Measurements from ENCODE around the gene OR6C68.
"Not testable (repeated sequence)": the region's sequence is repeated elsewhere in the genome, so short reads cannot be mapped to it uniquely, and the experiment has no call there.

Gene OR6C68

DNA sequence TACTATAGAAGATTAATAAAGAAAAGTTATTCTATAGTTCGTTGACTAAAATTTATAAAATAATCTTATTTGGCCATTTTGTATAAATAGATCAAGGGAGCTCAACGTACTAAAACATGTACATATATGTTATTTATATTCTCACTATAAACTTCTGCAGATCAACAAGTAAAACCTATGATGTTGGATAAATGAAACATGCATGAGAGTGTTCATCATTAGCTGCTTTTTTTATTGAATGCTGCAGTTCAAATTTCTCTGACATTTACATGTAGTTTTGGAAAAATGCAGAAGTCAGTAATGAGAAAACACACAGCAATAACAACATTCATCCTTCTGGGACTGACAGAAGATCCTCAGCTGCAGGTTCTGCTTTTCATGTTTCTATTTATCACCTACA is at the start of gene OR6C68:
Gene OR6C68 (plus strand): TSS at position 301 of the 400 bp plus-strand sequence. CDS start 0 bp downstream, at position 301.
- DNase-seq = no peak

DNA sequence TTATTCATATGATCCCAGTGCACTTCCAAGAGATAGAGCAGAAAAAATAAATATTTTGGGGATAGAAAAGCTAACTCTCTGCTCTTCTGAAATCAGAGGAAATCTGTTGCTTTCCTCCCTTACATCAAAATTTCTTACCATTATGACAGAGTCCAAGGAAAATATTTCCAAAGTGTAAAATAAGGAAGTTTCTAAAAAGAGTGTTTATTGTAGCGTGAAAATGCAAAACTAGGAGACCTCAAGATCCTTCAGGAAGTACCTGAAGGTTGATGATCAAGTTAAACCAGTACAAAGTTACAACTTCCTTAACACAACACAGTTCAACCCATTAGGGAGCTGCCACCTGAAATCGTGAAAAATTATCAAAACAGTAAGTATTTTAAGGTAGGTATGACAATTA is 48.4 kb upstream of the OR6C68 start, which contains the start of gene OR6C2:
Gene OR6C2 (plus strand): TSS at position 301 of the 400 bp plus-strand sequence. CDS start 8,138 bp downstream, outside the sequence.
- no peak for DNase-seq

DNA sequence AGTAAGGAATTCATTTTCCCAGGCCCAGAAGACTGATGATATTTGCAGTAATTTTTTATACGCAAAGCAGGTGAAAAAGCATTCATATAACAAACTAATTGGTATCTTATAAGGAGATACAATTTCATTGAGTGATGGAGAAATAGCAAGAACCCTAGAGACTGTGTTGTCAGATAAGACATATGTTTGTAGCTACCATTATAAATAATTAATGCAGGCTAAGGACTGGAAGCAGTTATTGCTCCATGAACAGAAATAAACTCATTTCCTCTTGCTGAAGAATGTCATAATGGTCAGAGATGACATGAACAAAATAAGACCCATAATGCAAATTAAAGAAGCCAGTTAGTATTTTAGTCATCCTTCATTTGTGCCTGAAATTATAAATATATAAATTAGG is 46.8 kb upstream of the OR6C68 start:
- no peak for DNase-seq

- DNase-seq = no peak
Observed at GRCh38 chr12:55446326-55446725, 45.9 kb upstream of the OR6C68 start.

DNA sequence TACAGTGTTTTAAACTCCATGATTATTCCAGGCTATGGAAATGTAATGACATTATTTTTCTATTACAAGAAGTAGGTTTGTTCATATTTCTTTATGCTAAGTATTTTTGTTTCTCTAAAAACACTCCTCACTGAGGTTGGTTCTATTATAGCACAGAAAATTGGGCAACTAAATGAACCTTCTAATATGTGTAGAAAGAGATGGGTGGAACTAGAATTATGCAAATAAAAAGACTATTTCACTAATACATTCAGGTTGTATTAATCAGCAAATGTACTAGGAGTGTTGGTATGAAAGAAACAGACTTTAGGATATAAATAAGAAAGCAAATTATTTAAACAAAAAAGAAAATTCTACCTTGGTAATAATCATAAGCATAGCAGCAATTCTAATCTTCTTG is 43.4 kb upstream of the OR6C68 start:
- DNase-seq = no peak

DNA sequence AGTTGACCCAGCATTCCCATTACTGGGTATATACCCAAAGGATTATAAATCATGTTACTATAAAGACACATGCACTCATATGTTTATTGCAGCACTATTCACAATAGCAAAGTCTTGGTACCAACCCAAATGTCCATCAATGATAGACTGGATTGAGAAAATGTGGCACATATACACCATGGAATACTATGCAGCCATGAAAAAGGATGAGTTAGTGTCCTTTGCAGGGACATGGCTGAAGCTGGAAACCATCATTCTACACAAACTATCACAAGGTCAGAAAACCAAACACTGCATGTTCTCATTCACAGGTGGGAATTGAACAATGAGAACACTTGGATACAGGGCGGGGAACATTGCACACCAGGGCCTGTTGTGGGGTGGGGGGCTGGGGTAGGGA is 27.3 kb upstream of the OR6C68 start:
- DNase-seq = not testable (repeated sequence)

DNA sequence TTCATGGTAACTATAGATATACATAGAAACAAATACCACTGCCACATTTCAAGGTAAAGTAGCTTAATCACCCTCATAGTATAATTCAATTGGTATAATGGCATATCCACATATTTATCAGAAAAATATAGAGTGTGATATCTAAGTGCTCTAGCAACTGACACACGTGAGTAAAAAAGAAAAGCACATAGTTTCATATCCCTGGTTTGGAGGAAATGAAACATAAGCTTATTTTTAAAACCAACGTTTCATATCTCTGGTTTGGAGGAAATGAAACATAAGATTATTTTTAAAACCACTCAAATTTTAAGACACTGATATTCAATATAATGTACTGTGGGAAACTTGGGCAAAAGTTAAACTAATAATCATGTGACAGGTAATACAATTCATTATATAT is 24.3 kb upstream of the OR6C68 start:
- no peak for DNase-seq

DNA sequence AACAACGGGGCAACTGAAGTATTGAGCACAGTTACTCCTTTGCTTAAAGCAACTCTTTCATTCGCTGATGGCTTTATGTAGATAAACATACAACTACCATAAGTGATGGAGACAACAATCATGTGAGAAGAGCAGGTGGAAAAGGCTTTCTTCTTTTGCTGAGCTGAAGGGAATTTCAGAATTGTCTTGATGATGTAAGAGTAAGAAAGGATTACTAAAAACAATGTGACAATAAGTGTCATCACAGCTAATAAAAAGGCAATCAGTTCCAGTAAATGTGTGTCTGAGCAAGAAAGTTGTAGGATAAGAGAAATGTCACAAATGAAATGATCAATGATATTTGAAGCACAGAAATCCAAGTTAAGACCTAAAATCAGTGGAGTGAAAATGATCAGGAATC is 22.9 kb upstream of the OR6C68 start:
- DNase-seq = no peak

- no peak for DNase-seq
Observed at GRCh38 chr12:55470088-55470829, 21.9 kb upstream of the OR6C68 start, which contains the start of gene OR6C70. TSS of gene OR6C70 (minus strand) at chr12:55470138. CDS start at chr12:55470138, 0 bp downstream.

DNA sequence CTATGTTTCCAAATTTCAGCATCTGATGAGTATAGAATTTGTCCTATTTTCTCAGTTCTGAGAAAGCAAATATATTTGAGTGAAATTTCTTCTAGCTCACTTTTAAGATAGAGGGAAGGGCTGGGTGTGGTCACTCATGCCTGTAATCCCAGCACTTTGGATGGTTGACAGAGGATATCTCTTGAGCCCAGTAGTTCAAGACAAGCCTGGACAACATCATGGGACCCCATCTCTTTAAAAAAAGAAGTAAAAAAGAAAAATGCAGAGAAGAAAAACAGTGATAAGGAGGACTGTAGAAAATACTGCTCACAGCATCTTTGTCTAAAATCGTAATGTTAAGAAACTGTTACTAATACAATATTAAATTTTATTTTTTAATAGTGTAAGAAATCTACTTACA is 19.9 kb upstream of the OR6C68 start:
- no peak for DNase-seq

DNA sequence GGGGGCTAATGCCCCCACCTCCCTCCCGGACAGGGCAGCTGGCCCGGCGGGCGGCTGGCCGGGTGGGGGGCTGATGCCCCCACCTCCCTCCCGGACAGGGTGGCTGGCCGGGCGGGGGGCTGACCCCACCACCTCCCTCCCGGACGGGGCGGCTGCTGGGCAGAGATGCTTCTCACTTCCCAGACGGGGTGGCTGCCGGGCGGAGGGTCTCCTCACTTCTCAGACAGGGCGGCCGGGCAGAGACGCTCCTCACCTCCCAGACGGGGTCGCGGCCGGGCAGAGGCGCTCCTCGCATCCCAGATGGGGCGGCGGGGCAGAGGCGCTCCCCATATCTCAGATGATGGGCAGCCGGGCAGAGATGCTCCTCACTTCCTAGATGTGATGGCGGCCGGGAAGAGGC is 13.0 kb upstream of the OR6C68 start:
- DNase-seq = not testable (repeated sequence)

DNA sequence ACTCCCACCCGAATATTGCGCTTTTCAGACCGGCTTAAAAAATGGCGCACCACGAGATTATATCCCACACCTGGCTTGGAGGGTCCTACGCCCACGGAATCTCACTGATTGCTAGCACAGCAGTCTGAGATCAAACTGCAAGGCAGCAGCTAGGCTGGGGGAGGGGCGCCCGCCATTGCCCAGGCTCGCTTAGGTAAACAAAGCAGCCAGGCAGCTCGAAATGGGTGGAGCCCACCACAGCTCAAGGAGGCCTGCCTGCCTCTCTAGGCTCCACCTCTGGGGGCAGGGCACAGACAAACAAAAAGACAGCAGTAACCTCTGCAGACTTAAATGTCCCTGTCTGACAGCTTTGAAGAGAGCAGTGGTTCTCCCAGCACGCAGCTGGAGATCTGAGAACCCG is 7.9 kb upstream of the OR6C68 start:
- not testable (repeated sequence) for DNase-seq

GRCh38 chr12:55495490-55495889 is 3.3 kb downstream of the OR6C68 start:
- DNase-seq = no peak

GRCh38 chr12:55499231-55499630 is 7.1 kb downstream of the OR6C68 start:
- DNase-seq = no peak

DNA sequence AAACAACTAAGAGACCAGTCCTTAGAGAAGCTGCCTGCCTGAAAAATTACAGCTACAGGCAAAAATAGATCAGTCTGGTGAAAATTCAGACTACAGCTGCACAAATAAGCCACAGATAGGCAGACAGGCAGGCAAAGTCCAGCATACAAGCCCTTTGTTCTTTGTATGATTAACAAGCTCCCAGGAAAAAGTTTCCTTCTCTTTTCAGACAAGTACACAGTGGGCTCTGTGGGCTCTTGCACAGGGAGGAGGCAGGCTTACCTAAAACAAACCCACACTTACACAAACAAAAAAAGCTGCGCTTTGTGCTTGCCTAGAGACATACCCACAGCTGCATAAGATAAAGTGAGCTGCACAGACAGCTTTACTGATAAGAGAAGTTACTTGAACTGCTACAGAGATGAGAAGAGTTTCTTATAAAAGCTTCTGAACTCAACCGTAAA is 7.7 kb downstream of the OR6C68 start:
- no peak for DNase-seq

DNA sequence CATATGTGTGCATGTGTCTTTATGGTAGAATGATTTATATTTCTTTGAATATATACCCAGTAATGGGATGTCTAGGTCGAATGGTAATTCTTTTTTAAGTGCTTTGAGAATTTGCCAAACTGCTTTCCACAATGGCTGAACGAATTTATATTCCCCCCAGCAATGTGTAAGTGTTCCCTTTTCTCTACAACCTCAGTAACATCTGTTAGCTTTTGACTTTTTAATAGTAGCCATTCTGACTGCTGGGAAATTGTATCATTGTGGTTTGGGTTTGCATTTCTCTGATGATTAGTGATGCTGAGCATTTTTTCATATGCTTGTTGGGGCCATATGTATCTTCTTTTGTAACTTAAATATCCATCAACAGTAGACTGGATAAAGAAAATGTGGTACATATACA is 9.4 kb downstream of the OR6C68 start:
- no peak for DNase-seq

DNA sequence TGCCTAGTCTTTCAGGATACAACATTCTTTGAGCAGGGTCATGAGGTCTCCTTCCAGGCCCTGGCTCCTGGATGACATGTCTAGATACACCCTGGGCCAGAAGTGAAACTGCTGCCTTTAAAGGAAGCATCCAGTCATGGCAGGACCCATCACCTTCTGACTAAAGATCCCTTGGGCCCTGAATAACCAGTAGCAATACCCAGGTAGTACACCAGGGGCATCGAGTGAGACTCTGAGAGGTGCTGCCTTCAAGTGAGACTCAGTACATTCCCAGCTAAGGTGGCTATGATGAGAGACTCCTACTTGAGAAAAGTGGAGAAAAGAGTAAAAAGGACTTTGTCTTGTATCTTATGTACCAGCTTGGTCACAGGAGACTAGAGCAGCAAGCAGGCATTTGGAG is 23.5 kb downstream of the OR6C68 start:
- no peak for DNase-seq

GRCh38 chr12:55516391-55516790 is 24.2 kb downstream of the OR6C68 start:
- no peak for DNase-seq

Measured in NCI-H1436 (cell line).